ENCODE measurements around the gene IKBKE. TPM values are rescaled to one million over a fixed set of nuclear protein-coding genes. Genes with fewer than 3 reads are reported as not detected.
A peak's percentile ranks its signal among the peaks of the same experiment; 100 is the strongest.

Gene IKBKE
- total and polyA plus RNA-seq, 11 donors: 0.27 to 10.8 (median 1.1) TPM

- 36 to 46% (median 37%) methylated on average over 9 of the region's 9 CpGs for WGBS, 4 donors
- no peak overlapping the region for H3K4me3 ChIP-seq
- peak in 2 of 4 donors; percentile 52 for ATAC-seq
- peaks cover 0 to 6% (median 0%) of the 10 kb centered on the region in 9 donors for H3K27me3 ChIP-seq
- H3K9me3 ChIP-seq: no peaks in the 10 kb centered on the region
- intact Hi-C loops (cut with DNase I): no loop called here
- DNase-seq: peak in 2 of 5 donors; percentile 60 to 71
- peak overlapping the region in 1 of 12 donors; percentile 32 for H3K27ac ChIP-seq
- TF ChIP-seq CTCF (IDR thresholded peaks at IDR 0.05): no peak
- TF ChIP-seq POLR2A (IDR thresholded peaks at IDR 0.05): no peak
- H3K4me1 ChIP-seq: peaks cover 4 to 95% (median 18%) of the 10 kb centered on the region in 12 donors
- peaks cover 0 to 5% (median 0%) of the 10 kb centered on the region in 9 donors for H3K36me3 ChIP-seq
Observed at GRCh38 chr1:206467915-206468314, 2.4 kb upstream of the IKBKE start.

GRCh38 chr1:206468571-206468970, 1.7 kb upstream of the IKBKE start:
- no peak for DNase-seq
- H3K36me3 ChIP-seq: no peaks in the 10 kb centered on the region
- 79 to 88% (median 83%) methylated on average over 3 of the region's 3 CpGs for WGBS, 4 donors
- H3K27ac ChIP-seq: peak overlapping the region in 1 of 12 donors; percentile 32
- no peaks in the 10 kb centered on the region for H3K9me3 ChIP-seq
- peaks cover 4 to 95% (median 18%) of the 10 kb centered on the region in 12 donors for H3K4me1 ChIP-seq
- peaks cover 0 to 6% (median 0%) of the 10 kb centered on the region in 9 donors for H3K27me3 ChIP-seq
- no peak overlapping the region for H3K4me3 ChIP-seq
- intact Hi-C loops (cut with DNase I): no loop called here
- TF ChIP-seq CTCF (IDR thresholded peaks at IDR 0.05): no peak
- no peak for TF ChIP-seq POLR2A (IDR thresholded peaks at IDR 0.05)
- no peak for ATAC-seq

- 60 to 78% (median 65%) methylated on average over 2 of the region's 2 CpGs for WGBS, 4 donors
- intact Hi-C loops (cut with DNase I): no loop called here
- Histone ChIP-seq H3K27ac (peak overlapping the region in 1 of 12 donors; percentile 86), H3K36me3 (peaks cover 0 to 6% (median 0%) of the 10 kb centered on the region in 9 donors), H3K4me1 (peaks cover 4 to 86% (median 18%) of the 10 kb centered on the region in 12 donors), H3K9me3 (no peaks in the 10 kb centered on the region), H3K27me3 (peaks cover 0 to 6% (median 0%) of the 10 kb centered on the region in 9 donors), H3K4me3 (peak overlapping the region in 1 of 12 donors; percentile 69)
- ATAC-seq: no peak
- TF ChIP-seq CTCF (IDR thresholded peaks at IDR 0.05): no peak
- TF ChIP-seq POLR2A (IDR thresholded peaks at IDR 0.05): no peak
- no peak for DNase-seq
Observed at GRCh38 chr1:206469411-206469932, 804 bp upstream of the IKBKE start.

- WGBS, 4 donors: 2 to 10% (median 5%) methylated on average over 16 to 18 of the region's 18 CpGs
- DNase-seq (no peak), ATAC-seq (peak; percentile 36 to 64 (median 40))
- Histone ChIP-seq H3K4me1 (peaks cover 4 to 72% (median 18%) of the 10 kb centered on the region in 12 donors), H3K27me3 (peaks cover 0 to 6% (median 0%) of the 10 kb centered on the region in 9 donors), H3K4me3 (peak overlapping the region in 11 of 12 donors; percentile 26 to 69 (median 57)), H3K9me3 (no peaks in the 10 kb centered on the region), H3K27ac (peak overlapping the region in 3 of 12 donors; percentile 31 to 86 (median 34)), H3K36me3 (peaks cover 0 to 19% (median 0%) of the 10 kb centered on the region in 9 donors)
- TF ChIP-seq CTCF (IDR thresholded peaks at IDR 0.05) (no peak), POLR2A (IDR thresholded peaks at IDR 0.05) (no peak)
- intact Hi-C loops (cut with DNase I): loop anchor here in 1 of 10 donors (10.0 kb wide), 1 partner anchor 194 kb away; no protein-coding TSS in a partner anchor
Observed at GRCh38 chr1:206470692-206471414, 577 bp downstream of the IKBKE start.

Measured in heart left ventricle (tissue), 16 donors.